ENCODE measurements around the gene ITGB6.

Gene ITGB6

GRCh38 chr2:160175169-160176134, 24.6 kb downstream of the ITGB6 start:
- TF ChIP-seq CTCF (conservative IDR thresholded peaks at IDR 0.05): no peak
- TF ChIP-seq ZFX (IDR thresholded peaks at IDR 0.05): no peak
- H3K27ac ChIP-seq: no peak overlapping the region

DNA sequence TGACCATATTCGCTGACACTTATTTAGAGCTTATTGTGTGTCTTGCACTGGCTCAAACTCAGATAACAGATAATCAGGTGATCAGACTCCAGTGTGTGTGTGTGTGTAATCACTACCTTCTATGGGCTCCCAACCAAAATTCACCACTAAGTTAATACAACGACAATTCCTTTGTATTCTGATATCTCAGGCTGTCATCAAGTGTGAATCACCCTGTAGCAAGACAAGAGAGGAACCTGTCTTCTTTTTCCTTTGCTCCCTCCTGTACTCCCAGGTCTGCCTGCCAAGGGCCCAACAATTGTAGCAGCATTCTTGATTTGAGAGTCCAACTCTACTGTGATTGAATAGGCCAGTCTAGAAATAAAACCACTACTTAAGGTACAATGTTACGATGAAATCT, 25.8 kb downstream of the ITGB6 start:
- no peak overlapping the region for H3K27ac ChIP-seq
- TF ChIP-seq CTCF (conservative IDR thresholded peaks at IDR 0.05) (no peak), ZFX (IDR thresholded peaks at IDR 0.05) (no peak)

DNA sequence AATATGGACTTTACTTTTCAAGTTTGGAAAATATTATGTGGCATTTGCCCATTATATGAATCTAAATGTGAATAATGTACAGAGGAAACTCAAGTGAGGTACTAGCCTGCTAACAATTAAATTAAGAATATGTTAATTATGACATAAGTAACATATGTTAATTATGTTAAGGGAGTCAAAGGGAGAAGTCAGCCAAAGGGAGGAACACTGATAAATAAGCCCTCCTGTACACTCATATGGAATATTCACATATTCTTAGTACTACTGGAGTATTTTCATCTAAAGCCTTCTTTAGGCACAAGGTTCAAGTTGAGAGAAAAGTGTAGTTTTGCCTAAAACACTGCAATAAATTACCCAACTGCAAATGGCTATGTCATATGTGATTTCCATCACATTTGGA, 30.1 kb downstream of the ITGB6 start:
- TF ChIP-seq CTCF (conservative IDR thresholded peaks at IDR 0.05) (no peak), ZFX (IDR thresholded peaks at IDR 0.05) (no peak)

DNA sequence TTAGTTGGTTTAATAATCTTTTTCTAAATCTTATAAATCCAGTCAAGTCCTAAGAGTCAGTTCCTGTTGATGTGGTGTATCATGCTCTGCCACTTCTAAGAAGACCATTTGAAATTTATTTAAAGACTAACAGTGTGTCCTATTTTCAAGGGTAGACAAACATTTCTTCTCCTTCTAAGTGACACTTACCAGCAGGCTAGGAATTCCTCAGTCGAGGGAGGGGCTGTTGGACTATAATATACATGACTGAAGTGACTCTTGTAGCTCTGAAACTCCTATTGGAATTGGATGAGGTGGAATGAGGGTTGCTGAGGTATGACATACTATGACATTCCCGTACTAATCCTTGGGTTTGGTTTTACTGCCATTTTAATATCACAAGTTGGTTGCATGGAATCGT, 30.6 kb downstream of the ITGB6 start:
- no peak overlapping the region for H3K27ac ChIP-seq
- TF ChIP-seq ZFX (IDR thresholded peaks at IDR 0.05) (no peak), CTCF (conservative IDR thresholded peaks at IDR 0.05) (no peak)

More for the DNA sequence above, 30.1 kb downstream of the ITGB6 start:
- H3K27ac ChIP-seq: no peak overlapping the region

DNA sequence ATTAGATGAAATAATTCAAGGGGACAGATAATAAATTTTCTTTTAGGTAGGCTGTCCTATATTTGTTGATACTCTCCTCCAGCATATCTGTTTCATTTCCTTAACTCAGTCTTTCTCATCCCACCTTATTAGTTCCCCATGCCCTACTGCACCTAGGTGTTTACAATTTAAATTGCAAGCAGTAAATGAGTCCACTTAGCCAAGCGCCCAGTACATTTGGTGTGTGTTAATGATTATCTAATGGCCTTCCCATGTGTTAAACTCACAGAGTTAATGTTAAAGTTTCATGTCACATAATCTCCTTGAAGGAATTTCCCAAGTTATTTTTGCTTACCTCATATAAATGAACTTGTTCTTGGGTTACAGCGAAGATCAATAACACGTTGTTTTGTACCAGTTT, 31.2 kb downstream of the ITGB6 start:
- TF ChIP-seq CTCF (conservative IDR thresholded peaks at IDR 0.05) (no peak), ZFX (IDR thresholded peaks at IDR 0.05) (no peak)
- H3K27ac ChIP-seq: no peak overlapping the region

DNA sequence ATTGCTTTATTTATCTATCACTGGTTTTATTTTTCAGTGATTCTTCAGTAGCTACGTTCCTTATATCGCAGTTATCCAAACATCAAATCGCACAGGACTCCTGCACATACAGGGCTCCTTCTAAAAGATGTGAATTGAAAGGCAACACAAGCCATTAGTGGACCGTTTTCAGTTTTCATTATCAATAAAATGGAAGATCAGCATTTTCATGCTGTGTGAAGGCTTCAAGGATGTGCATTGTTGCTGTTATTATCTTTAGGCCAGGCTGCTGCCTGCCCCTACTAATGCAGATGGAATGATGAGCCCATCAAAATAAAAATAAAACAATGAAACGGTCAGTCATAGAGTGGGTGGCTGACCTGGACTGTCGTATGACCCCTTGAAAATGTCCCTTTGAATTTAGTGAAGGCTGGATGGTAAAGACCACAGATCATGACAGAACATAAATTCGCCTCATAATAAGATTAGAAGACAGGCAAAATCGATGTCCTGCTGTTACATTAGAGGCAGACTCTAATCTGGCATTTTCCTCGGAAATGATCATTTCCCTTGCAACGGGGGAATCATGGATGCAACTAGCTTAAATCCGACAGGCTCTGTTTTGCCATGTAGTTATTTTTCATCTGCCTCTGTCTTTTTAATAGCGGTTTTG, 32.9 kb downstream of the ITGB6 start:
- TF ChIP-seq CTCF (conservative IDR thresholded peaks at IDR 0.05) (no peak), ZFX (IDR thresholded peaks at IDR 0.05) (no peak)
- no peak overlapping the region for H3K27ac ChIP-seq

GRCh38 chr2:160165996-160166395, 34.1 kb downstream of the ITGB6 start:
- peak overlapping the region; percentile 55 for H3K27ac ChIP-seq
- no peak for TF ChIP-seq ZFX (IDR thresholded peaks at IDR 0.05)
- TF ChIP-seq CTCF (conservative IDR thresholded peaks at IDR 0.05): no peak

Measured in C4-2B (cell line).